Myocyte (in vitro differentiated cells): ENCODE data around the gene UGT1A8. TPM values are rescaled to one million over a fixed set of nuclear protein-coding genes. Genes with fewer than 3 reads are reported as not detected.
A peak's percentile ranks its signal among the peaks of the same experiment; 100 is the strongest.

Experiments
- DNase-seq: peaks from one replicate; pipeline ENCODE4 v3.0.0-alpha.2; 2012; ENCODE audit warnings: low read depth
- total RNA-seq: library from RNA; depleted of rRNA; stranded (reverse); fragments of >200 nt; gene quantifications from 2 replicates; pipeline ENCODE4 v1.2.3, GENCODE V29; 2014

The UGT1A8 gene
- total RNA-seq, 1 donor from 2014 or later = not detected

DNA sequence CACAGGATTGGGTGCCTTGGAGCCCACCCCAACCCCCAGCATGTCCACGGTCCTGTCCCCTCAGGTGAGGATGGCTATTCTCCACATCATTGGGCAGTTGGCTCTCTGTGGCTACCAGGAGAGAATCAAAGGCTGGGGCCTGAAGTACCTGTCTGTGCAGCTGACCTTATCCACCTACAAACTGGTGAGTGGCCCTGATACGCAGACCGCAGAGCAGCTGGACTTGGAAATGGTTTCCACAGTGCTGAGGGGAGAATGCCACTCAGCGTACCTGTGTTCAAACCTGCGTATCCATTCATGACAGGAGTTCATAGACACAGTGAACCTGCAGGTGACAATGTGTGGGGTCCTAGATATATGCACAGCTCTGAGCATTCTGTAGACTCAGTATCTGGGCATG, 182.3 kb downstream of the UGT1A8 start:
- DNase-seq = no peak

DNA sequence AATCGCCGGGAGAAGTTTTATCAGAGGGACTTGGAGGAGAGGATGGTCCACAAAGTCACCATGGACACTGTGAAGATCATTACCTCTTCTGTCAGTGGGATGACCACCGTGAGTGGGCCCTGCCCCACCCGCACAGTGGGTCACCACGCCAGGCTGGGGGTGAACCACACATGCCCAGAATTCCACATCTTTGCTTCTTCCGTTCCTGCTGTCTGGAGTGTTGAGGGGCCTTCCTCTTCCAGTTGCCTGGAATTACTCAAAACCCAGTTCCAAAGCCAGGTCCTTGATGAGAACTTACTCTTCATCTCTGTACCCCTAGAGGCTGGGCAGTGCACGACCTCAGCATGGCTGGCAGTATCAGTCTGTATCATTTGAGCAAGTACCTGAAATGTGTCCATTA, 182.8 kb downstream of the UGT1A8 start:
- no peak for DNase-seq

DNA sequence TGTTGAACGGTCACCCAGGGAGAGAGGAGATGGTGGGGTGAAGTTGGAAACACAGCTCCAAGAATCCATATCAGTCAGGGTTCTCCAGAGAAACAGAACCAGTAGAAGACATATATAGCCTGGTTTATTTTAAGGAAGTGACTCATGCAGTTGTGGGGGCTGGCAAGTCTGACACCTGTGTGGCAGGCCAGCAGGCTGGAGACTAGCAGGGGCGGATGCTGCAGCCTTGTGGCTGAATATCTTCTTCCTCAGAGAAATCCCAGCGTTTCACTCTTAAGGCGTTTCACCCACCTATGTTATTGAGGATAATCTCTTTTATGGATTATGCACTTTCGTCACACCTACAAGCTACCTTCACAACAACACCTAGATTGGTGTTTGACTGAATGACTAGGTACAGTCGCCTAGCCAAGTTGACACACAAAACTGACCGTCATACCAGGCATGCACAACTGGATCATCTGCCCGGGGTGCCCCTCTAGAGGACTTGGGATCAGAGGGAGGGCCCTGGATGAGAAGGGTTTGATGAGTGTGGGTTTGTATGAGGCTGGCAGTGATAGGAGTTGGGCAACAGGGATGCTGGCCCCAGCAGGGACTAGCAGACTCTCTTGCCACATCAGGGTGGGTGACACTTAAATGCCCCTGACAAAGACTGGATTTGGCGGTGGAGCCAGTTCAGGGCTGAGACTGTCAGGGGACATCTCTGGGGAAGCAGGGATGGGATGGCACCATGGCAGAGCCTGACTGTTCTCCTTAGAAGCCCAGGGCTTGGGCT, 184.1 kb downstream of the UGT1A8 start:
- DNase-seq = peak; percentile 45

DNA sequence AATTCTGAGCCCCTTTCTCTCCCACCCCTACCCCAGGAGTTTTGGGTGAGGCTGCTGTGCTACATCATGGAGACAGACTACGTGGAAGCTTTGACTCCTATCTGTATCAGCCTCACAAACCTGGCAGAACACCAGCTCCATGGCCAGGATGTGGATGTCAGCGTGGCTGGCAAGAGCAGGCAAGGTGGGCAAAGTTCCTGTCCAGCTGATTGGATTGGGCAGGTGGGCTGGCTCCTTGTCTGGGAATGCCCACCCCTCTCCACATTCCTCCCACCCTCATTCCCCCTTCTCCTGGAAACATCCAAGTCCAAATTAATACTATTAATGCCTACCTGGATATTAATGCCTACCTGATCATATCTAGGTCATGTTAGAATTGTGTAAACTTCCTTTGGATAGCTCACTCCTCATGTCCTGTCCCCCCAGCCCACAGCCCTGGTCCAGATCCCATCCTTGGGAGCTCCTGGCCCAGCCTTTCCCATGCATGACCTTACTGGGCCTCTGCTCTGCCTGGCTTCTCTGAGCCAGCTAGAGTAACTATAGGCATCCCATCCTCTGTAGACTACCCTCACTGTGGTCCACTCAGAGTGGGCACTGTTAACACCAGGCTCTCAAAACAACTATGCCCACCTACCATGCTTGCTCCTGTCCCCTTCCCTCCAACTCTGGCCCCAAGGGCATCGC, 184.8 kb downstream of the UGT1A8 start:
- DNase-seq = no peak

DNA sequence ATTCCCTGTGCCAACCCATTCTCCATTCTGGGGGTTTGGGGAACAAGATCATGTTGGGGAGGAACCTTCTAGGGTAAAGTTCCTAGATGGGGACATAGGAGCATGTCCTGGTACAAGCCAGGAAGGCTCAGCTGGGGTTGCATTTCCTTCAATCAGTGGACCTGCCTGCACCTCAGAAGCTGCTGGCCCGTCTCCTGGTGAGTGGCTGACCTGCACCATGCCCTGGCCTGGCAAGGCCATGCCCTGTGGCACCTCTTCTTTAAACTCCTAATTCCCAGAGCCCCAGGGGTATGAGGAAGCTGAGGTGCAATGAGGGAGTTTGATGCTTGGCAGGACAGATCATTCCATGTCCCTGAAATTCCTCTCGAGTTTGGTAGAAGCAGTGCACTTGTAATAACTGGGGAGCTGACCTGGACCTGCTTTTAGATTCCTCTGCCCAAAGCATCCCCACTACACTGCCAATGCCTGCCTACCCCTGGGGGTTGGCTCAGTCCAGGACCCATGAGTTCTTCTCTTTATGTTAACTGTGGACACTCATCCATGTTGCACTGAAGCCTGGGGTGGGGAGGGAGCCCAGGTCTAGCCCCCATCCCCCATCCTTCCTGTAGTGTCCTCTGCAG, 186.0 kb downstream of the UGT1A8 start:
- no peak for DNase-seq

DNA sequence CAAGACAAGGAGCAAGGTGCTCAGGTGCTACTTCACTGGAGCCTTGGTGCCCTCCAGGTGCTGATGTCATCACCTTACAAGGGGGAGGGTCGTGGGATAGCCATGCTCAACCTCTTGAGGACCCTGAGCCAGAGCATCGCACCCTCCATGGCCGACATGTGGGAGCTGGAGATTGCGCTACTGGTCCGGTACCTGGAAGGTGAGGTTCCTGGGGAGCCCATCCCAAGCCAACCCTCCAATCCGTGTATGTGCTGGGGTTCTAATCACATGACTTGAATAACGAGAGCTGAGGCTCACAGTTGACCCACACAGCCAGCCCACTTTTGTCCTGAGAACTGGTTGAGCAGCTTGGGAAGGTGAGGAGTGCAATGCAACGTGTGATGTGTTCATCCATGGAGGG, 186.6 kb downstream of the UGT1A8 start:
- no peak for DNase-seq

DNA sequence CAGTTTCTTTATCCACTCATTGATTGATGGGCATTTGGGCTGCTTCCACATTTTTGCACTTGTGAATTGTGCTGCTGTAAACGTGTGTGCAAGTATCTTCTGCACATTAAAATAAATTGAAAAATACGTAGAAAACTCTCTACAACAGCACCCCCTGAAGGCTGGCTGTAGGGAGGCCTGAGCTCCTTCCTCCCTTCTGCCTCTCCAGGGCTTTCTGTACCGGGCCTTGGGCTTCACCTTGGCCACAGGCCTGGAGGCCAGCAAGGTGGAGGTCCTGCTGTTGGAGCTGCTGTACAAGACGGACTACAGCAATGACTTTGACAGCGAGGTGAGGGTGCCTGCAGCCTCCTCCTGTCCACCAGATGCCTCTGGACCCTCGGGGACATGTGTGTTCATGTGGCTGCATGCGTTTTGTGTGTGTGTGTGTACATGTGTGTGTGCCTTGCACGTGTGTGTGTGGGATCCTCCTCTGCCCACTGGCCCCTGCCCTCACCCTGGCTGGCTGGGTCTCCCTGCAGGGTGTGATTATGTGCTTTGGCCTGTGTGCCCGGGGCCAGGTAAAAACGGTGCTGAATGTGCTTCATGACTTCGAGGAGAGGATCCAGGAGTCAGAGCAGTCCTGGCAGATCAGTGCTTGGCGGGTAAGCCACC, 189.9 kb downstream of the UGT1A8 start:
- no peak for DNase-seq

DNA sequence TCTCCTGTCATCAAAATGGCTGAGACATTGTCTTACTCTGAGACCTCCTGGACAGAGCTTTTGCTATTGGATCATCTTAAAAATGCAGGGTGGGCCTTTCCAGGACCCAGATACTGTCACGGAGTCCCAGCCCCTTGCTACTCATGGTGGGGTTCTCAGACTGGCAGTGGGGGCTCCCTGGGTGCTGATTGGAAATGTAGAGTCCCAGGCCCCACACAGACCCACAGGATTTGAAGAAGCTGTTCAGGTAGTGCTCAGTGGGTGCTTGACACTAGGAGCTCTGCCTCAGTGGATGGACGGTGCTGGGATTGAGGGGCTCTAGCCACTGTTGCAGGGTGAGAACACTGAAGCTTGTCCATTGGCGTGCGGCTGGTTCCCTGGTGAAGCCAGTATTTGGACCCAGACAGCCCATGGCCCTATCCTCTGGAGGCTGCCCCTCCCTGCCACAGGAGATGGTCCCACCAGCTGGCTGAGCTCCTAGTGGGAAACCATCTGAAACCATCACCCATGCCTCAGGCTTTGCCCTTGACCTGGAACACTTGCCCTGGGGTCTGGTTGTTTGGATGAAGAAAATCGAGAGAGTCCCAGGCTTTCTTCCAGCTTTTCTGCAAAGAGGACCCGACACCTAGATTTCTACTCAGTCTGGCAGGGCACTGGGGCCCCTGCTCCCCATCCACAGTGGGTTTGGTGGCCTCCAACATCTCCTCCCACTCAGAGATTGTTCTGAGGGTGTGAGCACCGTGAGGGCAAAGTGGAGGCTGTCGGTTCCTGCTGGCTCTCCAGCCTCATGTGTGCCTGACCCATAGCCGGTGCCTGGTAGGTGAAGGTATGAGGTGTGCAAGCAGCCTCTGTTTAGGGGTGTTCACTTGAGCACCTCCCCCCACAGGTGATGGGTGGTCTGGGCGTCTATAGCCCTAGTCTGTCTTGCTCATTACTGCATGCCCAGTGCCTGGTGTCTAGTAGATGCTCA, 190.8 kb downstream of the UGT1A8 start:
- no peak for DNase-seq

DNA sequence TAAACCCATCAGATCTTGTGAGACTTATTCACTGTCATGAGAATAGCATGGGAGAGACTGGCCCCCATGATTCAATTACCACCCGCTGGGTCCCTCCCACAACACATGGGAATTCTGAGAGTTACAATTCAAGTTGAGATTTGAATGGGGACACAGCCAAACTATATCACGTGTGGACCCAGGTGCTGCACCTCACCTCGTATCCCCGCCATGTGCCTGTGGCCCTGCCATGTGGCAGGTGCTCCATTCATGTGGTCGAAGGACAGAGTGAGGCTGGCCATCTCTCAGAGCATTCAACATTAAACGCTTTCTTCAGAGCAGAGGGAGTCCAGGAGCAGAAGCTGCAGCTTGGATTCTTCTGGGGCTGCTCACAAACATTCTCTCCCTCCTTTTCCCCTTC, 193.0 kb downstream of the UGT1A8 start:
- no peak for DNase-seq

DNA sequence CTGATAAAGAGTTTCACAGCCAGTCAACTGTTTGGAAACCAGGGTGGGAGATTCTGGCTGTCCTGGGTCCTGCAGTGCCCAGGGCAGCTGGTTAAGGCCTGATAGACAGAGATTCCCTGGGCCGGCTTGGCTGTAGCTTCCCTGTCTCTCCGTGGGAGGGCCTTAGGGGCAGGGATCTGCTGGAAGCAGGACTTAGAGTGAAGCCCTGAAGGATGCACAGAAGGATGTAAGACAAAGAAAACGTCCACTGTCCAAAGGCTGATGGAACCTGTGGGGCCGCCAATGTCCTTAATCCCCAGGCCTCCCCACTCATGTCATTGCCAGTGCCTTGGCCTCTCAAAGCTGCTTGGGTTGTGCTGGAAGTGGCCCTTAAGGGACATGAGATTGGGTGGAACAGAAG, 193.7 kb downstream of the UGT1A8 start:
- no peak for DNase-seq

DNA sequence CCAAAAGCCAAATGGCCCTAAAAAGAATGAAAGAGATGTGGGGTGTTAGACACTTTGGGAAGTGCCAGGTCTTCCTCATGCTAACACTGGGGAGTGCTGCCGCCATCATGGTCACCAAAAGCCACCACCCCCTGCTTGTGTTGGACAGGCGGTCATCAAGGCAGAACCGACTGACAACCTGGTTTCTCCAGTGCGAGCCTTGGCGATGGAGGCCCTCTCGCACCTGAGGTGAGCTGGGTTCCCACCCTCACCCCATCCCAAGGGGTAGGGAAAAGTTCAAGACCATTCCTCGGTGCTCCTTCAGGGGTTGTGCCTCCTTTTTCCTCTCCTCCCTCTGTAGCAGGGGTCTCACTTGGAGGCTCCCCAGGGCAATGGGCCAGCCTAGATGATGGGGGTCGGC, 194.3 kb downstream of the UGT1A8 start:
- DNase-seq = no peak

DNA sequence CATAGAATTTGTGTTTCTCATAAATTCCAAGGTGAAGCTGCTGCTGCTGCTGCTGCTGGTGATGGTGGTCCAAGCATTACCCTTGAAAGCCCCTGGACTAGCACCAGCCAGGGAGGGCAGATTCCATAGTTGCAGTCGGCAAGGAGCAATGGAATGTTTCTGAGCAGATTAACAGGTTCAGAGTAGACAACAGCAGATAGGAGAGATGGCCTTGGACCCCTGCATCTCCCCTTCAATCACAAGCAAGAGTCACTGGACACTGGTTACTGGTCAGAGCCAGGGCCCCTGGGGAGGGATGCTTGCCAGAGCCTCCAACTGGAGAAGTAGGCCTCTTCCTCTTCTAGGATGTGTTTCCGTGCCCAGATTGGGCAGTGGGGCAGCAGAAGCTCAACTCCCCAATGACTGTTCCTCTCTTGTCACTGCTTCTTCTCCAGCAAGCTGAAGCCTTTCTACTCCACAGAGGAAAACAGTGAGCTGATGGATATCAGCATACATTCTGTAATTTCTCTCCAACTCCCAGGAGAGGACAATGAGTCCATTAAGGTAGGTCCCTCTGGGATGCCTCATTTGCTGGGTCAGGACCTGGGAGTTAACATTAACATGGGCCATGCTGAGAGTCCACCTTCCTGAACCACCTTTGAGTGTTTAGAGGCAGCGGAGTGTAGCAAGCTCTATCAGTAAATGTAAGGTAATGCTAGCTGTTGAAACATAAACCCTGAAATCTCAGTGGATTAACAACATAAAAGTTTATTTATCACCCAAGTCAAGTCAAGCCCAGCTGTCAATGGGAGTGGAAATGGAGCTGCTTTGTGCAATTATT, 196.0 kb downstream of the UGT1A8 start:
- no peak for DNase-seq

DNA sequence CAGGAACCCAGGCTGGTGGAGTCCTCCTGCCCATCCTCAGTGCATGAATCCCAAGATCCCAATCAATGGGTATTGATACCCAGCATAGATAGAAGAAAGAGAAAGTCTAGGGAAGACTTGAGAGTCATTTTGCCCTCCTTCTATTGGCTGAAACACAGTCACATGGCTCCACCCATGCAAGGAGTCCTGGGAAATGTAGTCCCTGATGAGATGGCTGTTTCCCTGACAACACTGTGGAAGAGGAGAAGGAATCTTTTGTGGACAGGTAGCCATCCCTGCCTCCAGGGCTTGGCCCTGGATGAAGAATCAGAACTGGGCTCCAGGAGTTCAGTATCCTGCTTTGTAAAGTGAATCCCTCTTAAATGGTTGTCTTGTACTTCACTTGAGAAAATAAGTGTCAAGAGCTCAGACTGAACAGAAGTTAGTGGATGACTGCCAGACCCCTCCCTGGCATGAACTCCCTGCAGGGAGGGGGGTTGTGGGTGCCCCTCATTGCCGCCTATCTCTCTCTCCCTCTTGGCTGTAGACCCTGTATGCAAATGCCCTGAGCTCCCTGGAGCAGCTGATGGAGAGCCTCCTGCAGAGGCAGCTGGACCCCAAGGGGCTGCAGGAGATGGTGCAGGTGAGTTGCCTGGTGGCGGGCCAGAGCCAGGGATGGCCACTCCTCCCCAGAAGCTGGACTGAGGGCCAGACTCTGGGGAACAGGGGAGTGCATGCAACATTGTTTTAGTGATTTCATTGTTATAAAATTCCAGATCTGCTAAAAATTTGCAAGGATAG, 196.8 kb downstream of the UGT1A8 start:
- no peak for DNase-seq

DNA sequence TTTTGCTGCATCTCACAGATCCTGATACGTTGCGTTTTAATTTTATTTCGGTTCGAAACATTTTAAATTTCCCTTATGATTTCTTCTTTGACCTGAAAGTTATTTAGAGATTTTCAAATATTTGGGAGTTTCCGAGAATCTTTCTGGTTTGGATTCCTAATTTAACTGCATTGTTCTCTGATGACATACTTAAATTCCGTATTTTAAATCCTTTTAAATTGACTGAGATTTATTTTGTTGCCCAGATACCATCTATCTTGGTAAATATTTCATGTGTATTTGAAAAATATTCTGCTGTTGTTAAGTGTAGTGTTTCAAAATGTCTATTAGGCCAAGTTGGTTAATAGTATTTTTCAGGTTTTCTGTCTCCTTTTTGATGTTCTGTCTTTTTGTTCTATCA, 198.4 kb downstream of the UGT1A8 start:
- no peak for DNase-seq

DNA sequence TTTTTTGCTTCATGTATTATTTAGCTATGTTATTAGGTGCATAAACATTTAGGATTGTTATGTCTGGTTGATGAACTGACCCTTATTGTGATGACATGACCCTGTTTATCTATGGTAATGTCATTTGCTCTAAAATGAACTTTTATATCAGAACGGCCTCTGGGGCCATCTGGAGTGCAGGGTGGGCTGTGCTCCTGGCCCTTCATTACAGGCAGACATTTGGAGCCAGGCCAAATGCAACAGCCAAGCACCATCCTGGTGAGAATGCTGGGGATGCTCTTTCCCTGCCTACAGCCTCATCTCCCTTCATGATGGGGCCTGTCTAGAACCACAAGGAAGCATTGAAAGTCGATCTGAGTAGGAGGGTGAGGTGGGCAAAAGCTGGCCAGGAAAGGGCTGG, 198.9 kb downstream of the UGT1A8 start:
- no peak for DNase-seq

DNA sequence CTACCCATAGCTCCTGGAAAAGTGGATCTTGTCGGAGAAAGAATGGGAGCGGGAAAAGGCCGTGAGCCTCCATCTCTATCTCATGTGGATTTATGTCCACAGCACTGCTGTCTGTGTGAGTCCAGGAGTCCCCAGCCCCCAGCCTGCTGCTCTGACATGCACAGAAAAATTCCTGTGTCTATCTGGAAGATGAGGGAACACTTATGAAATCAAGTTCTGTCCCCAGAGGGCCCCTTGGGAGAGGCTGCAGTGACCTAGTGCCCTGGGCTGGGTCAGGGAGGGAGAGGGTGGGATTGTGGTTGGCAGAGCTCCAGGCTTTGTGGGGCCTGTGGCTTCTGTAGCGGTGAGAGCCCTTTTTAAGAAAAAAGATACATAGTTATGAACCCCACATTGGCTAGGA, 199.3 kb downstream of the UGT1A8 start:
- DNase-seq = no peak

DNA sequence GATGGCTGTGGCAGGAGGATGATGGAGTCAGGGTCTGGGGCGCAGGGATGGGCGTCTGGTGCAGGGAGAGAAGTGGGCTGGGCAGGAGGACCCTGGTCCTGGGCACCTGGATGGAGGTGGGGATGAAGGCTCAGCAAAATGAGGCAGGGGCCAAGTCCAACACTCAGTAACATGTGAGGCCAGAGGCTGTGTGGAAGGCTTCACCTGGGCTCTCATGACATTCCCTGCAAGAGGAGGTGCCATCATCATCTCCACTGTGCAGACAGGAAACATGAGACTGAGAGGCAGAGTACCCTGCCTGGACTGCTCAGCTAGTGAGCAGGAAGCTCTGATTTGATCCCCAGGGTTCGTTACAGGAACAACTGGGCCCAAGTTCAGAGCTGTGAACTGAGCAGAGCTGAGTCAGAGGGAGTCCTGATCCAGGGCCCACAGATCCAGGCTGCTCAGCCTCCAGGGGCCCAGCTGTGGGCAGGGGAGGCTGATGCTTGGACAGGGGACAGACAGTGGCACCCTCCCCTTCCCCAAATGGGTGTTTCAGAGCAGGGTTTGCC, 200.0 kb downstream of the UGT1A8 start:
- DNase-seq = no peak

DNA sequence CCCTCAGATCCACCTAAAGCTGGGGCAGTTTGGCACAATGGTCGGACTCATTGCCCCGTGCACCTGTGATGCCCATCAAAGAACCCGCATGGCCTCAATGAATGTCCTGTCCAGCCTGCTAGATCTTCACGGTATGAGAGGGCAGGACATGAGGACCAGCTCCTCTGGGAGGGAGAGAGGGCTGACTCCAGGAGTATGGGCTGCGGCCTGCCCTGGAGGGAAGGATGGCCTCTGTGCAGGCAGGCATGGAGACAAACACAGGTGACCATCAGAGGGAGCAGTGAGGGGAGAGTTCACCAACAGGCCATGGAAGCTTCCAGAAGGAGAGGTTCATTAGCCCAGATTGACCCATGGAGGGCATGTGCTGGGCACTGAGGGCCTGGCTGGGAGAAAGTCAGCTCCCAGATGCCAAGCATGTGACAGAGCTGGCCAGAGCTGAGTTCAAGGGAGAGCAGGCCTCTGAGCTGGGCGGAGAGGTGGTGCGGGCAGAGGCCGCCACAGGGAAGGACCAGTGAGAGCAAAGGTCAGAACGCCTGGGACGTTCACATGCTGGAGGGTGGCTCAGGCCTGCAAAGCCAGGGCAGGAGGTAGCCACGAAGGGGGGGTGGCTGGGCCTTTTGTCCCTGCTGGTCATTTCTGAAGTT, 200.7 kb downstream of the UGT1A8 start:
- no peak for DNase-seq
